Stimulated activated naive CD8-positive, alpha-beta T cell treated with anti-CD3 and anti-CD28 coated beads, Interleukin-15, Interleukin-2, amounts not matched to agents 100 ng/mL and 50 ng/mL, for 24 hours (primary cell): ENCODE measurements around the gene SLC38A5.
A peak's percentile ranks its signal among the peaks of the same experiment; 100 is the strongest.
"Not testable (repeated sequence)": the region's sequence is repeated elsewhere in the genome, so short reads cannot be mapped to it uniquely, and the experiment has no call there.

Experiments
- H3K27ac Mint-ChIP-seq: one replicate; pipeline ENCODE4 v1.8.0; 2021; ENCODE audit warnings: mild to moderate bottlenecking, mixed read lengths
- H3K27me3 Mint-ChIP-seq: one replicate; pipeline ENCODE4 v1.8.0; 2021; ENCODE audit warnings: mixed read lengths
- H3K36me3 Mint-ChIP-seq: one replicate; pipeline ENCODE4 v1.8.0; 2021; ENCODE audit warnings: low read depth, mixed read lengths
- H3K4me1 Mint-ChIP-seq: one replicate; pipeline ENCODE4 v1.8.0; 2021; ENCODE audit warnings: low read depth, mixed read lengths
- H3K4me3 Mint-ChIP-seq: one replicate; pipeline ENCODE4 v1.8.0; 2021; ENCODE audit warnings: mild to moderate bottlenecking, mixed read lengths
- H3K9me3 Mint-ChIP-seq: one replicate; pipeline ENCODE4 v1.8.0; 2021; ENCODE audit warnings: mixed read lengths

SLC38A5 gene

DNA sequence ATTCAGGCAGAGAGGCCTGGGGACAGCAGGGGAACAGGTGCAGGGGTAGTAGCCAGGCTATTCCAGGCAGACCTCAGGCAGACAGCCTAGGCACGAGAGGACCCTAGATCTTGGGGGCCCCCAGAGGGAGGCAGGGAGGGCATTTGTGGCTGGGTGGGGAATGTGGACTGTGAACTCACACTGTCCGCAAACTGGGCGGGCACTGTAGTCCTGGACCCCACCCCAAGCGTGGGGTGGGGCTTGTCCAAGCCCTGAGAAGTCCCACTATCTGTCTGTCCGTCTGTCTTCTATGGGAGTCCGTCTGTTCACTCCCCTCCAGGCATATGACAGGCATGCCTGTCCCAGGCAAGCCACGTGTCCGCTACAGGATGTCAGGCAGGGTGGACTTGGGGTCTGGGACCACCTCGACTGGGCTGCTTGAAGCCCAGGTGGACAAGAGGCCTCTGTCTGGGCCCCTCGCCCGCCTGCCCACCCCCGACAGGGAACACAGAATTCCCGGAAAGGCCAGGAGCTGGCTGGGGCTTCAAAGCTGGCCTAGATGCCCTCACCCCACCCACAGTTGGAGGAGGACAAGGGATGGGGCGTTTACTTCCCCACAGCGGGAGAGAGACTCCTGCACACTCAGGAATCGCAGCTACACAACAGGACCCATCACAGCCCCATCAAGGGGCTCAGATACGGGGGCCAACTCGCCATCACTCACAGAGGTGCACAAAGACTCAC, at the start of gene SLC38A5:
Gene SLC38A5 (minus strand): TSS at position 151 of the 723 bp plus-strand sequence. CDS start 2,336 bp downstream, outside the sequence.
- H3K27me3 Mint-ChIP-seq = no peaks in the 10 kb centered on the region
- no peaks in the 10 kb centered on the region for H3K9me3 Mint-ChIP-seq
- H3K4me1 Mint-ChIP-seq = peaks cover 27% of the 10 kb centered on the region
- peaks cover 18% of the 10 kb centered on the region for H3K36me3 Mint-ChIP-seq
- peak within 1 kb of the TSS; percentile 99 for H3K27ac Mint-ChIP-seq
- H3K4me3 Mint-ChIP-seq = peak within 1 kb of the TSS; percentile 96

DNA sequence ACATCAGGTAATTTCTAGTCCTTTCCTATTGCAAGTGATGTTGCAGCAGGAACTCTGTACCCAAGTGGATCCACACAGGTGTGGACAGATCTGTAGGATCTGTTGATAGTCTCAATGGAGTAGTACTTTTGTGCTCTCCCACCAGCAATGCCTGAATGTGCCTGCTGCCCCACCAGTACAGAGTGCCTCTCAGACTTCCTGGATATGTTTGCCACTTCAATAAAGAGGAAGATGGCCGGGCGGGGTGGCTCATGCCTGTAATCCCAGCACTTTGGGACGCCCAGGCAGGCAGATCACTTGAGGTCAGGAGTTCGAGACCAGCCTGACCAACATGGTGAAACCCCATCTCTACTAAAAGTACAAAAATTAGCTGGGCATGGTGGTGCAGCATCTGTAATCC, 49.4 kb upstream of the SLC38A5 start:
- peak overlapping the region; percentile 31 for H3K27ac Mint-ChIP-seq
- H3K9me3 Mint-ChIP-seq, H3K27me3 Mint-ChIP-seq, H3K4me3 Mint-ChIP-seq: not testable (repeated sequence)
- peaks cover 33% of the 10 kb centered on the region for H3K4me1 Mint-ChIP-seq
- H3K36me3 Mint-ChIP-seq = peaks cover 15% of the 10 kb centered on the region

DNA sequence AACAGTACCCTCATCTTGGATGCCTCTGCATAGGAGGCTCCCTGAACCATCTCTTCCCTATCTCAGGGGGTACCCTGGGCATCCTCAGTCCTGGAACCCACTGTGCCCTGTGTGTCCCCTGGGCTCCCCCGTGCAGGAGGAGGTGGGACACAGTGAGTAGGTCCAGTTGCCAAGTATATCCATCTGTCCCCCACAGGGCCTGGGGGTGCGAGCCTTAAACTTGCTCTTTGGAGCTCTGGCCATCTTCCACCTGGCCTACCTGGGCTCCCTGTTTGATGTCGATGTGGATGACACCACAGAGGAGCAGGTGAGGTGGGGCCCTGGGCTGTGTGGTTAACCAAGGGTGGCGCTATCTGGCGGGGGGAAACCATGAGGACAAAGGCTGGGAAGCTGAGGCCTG, 46.9 kb upstream of the SLC38A5 start:
- Mint-ChIP-seq H3K4me3 (no peak overlapping the region), H3K27me3 (no peaks in the 10 kb centered on the region), H3K4me1 (peaks cover 27% of the 10 kb centered on the region), H3K27ac (no peak overlapping the region), H3K9me3 (no peaks in the 10 kb centered on the region), H3K36me3 (peaks cover 10% of the 10 kb centered on the region)

DNA sequence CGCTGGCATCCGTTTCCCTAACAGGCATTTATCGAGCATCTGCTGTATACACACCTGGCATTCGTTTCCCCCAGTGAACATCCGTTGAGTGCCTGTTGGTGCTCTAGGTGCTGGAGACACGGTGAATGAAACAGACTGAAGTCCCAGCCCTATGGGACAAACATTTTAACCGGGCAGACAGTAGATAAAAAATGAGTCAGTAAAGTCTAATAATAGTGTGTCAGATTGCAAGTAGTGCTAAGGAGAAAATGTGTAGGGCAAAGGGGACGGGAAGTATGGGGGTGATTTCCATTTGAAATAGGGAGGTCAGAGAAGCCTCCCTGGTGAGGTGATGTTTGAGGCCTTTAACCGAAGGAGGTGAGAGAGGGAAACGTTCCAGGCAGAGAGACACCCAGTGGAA, 46.2 kb upstream of the SLC38A5 start:
- Mint-ChIP-seq H3K27ac (no peak overlapping the region), H3K4me1 (peaks cover 26% of the 10 kb centered on the region), H3K27me3 (no peaks in the 10 kb centered on the region), H3K4me3 (no peak overlapping the region), H3K9me3 (no peaks in the 10 kb centered on the region), H3K36me3 (peaks cover 10% of the 10 kb centered on the region)

DNA sequence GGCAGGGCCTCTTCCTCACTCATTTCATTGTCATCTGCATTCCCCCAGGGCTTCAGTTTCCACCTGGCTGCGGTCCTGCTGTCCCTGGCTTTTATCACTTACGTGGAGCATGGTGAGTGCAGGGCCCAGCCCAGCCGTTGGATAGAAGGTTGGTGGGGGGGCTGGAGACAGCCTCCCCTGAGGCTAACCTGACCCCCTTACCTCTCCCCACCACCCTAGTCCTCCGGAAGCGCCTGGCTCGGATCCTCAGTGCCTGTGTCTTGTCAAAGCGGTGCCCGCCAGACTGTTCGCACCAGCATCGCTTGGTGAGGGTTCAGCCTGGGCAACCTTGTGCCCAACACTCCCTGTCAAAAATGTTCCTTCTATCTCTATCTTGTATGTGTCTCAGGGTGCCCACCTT, 45.8 kb upstream of the SLC38A5 start:
- Mint-ChIP-seq H3K27me3 (no peaks in the 10 kb centered on the region), H3K4me1 (peaks cover 22% of the 10 kb centered on the region), H3K36me3 (peaks cover 8% of the 10 kb centered on the region), H3K27ac (no peak overlapping the region), H3K4me3 (no peak overlapping the region), H3K9me3 (no peaks in the 10 kb centered on the region)

DNA sequence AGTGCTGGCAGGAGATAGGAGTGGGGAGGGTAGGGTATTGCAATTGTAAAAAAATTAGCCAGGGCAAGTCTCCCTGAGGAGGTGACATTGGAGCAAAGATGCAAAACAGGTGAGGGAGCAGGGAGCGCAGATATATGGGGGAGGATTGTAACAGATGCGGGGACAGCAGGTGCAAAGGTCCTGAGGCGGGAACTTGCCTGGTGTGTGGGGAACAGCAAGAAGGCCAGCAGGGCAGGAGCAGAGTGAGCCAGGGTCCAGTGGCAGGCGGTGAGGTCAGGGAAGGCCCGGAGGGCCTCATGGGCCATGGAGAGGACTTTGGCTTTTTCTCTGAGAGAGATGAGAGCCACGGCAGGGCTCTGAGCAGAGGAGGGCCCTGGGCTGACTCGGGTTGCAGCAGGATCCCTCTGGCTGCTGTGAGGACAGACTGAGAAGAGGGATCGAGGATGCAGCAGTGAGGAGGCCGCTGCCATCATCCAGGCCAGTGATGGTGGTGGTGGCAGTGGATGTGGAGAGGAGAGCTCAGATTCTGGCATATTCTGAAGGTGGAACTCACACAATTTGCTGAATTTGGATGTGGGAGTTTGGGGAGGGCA, 44.9 kb upstream of the SLC38A5 start:
- H3K27ac Mint-ChIP-seq = no peak overlapping the region
- no peaks in the 10 kb centered on the region for H3K9me3 Mint-ChIP-seq
- H3K27me3 Mint-ChIP-seq = no peaks in the 10 kb centered on the region
- no peak overlapping the region for H3K4me3 Mint-ChIP-seq
- H3K4me1 Mint-ChIP-seq = peaks cover 20% of the 10 kb centered on the region
- peaks cover 6% of the 10 kb centered on the region for H3K36me3 Mint-ChIP-seq

DNA sequence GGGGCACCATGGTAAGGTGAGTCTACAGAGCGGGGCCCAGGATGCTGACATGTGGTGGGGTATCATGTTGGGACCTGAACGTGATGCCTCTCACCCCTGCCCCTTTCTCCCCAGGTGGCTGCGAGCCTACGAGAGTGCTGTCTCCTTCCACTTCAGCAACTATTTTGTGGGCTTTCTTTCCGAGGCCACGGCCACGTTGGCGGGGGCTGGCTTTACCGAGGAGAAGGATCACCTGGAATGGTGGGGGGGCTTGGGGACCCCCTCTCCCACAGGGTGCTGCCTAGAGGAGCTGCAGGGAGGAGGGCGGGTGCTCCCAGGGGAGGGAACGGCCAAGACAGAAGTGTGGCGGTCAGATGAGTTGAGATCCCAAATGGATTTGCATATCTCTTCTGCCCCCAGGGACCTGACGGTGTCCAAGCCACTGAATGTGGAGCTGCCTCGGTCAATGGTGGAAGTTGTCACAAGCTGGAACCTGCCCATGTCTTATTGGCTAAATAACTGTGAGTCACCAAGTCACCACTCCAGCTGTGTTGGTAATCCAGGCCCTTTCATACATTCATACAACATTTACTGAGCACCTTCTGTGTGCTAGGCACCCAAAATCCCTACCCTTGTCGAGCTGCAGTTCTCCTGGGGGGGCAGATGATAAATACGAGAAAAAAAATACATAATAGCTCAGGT, 44.2 kb upstream of the SLC38A5 start:
- Mint-ChIP-seq H3K4me1 (peaks cover 20% of the 10 kb centered on the region), H3K4me3 (no peak overlapping the region), H3K9me3 (no peaks in the 10 kb centered on the region), H3K27ac (peak overlapping the region; percentile 21), H3K36me3 (peaks cover 6% of the 10 kb centered on the region), H3K27me3 (no peaks in the 10 kb centered on the region)

DNA sequence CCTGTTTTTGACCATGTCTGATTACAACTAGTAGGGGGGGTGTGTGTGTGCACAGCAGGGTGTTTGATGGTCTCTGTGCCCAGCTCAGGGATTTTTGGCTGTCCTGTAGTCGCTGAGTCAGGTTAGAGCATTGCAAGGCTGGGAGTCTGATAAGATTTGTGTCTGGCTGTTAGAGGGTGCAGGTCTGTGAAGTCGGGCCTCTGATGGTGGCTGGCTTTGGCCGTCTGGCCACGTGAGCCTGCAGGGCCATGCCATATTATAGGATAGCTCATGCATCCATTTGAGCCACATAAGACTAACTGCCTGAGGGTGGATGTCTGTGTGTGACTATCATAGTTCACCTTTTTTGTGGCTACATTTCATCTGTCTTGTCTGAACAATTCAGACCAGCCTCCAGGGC, 43.6 kb upstream of the SLC38A5 start:
- no peak overlapping the region for H3K4me3 Mint-ChIP-seq
- H3K4me1 Mint-ChIP-seq = peaks cover 19% of the 10 kb centered on the region
- no peaks in the 10 kb centered on the region for H3K9me3 Mint-ChIP-seq
- no peaks in the 10 kb centered on the region for H3K27me3 Mint-ChIP-seq
- peaks cover 6% of the 10 kb centered on the region for H3K36me3 Mint-ChIP-seq
- peak overlapping the region; percentile 21 for H3K27ac Mint-ChIP-seq

DNA sequence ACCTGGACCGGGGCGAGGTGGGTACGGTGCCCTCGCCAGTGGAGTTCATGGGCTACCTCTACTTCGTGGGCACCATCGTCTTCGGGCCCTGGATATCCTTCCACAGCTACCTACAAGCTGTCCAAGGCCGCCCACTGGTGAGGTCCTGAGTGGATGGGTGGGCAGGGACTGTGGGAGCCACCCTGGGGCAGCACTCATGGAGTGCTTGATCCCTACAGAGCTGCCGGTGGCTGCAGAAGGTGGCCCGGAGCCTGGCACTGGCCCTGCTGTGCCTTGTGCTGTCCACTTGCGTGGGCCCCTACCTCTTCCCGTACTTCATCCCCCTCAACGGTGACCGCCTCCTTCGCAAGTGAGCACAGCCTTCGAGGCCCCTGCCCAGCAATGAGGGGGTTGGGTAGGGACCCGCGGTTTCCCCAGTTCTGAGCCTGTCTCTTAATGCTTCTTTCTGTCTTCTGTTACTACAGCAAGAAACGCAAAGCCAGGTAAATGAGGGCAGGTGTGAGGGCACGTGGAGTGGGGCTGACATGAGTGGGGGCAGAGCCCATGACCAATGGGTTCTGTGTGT, 42.4 kb upstream of the SLC38A5 start:
- Mint-ChIP-seq H3K27me3 (no peaks in the 10 kb centered on the region), H3K4me3 (no peak overlapping the region), H3K27ac (no peak overlapping the region), H3K4me1 (peaks cover 19% of the 10 kb centered on the region), H3K36me3 (peaks cover 6% of the 10 kb centered on the region), H3K9me3 (no peaks in the 10 kb centered on the region)

DNA sequence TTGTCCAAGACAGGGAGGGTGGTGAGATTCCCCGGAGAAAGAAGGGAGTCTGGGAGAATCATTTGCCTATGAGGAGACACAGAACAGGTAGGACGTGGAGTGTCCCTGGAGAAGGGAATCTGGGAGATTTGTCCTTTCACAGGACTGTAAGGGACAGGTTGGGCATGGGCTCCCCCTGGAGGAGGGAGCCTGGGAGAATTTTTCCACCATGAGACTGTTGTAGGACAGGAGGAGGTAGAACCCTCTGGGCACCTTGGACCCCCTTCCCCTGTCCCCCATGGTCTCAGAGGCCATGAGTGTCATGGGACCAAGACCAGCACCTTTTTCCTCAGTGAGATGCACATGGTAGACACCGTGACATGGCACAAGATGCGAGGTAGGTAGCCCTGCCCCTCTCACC, 41.5 kb upstream of the SLC38A5 start:
- Mint-ChIP-seq H3K4me1 (peaks cover 15% of the 10 kb centered on the region), H3K4me3 (no peak overlapping the region), H3K27me3 (no peaks in the 10 kb centered on the region), H3K9me3 (no peaks in the 10 kb centered on the region), H3K36me3 (peaks cover 6% of the 10 kb centered on the region), H3K27ac (no peak overlapping the region)

DNA sequence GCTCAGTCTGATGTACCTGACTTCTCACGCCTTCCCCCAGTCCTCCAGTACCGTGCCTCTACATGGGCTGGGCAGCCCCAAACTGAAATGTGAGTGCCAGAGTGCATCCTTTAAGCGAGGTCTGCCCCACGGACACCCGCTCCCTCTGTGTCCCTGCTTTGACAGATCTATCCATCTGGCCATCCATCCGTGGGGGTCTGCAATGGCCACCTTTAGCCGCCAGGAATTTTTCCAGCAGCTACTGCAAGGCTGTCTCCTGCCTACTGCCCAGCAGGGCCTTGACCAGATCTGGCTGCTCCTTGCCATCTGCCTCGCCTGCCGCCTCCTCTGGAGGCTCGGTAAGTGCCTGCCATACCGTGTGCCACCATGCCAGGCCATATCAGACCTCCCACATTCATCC, 39.6 kb upstream of the SLC38A5 start:
- peaks cover 15% of the 10 kb centered on the region for H3K4me1 Mint-ChIP-seq
- peak overlapping the region; percentile 91 for H3K4me3 Mint-ChIP-seq
- H3K27me3 Mint-ChIP-seq = no peaks in the 10 kb centered on the region
- peak overlapping the region; percentile 91 for H3K27ac Mint-ChIP-seq
- no peaks in the 10 kb centered on the region for H3K36me3 Mint-ChIP-seq
- H3K9me3 Mint-ChIP-seq = no peaks in the 10 kb centered on the region

DNA sequence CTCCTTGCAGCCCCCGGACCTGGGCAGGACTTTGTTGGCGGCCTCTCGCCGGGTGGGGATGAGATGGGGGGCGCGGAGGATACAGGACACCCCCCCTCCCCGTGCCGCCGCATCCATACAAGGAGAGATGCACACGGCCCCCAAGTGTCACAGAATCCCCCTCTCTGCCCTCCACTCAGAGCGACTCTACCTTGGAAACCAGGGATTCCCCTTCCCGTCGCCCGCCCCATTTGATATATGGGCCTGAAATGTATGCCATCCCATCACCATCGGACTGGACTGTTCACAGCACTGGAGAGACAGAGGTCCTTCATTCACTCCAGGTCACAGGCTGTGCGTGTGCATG, 39.2 kb upstream of the SLC38A5 start:
- Mint-ChIP-seq H3K9me3 (no peaks in the 10 kb centered on the region), H3K4me1 (peaks cover 15% of the 10 kb centered on the region), H3K27ac (peak overlapping the region; percentile 91), H3K4me3 (peak overlapping the region; percentile 91), H3K36me3 (no peaks in the 10 kb centered on the region), H3K27me3 (no peaks in the 10 kb centered on the region)

DNA sequence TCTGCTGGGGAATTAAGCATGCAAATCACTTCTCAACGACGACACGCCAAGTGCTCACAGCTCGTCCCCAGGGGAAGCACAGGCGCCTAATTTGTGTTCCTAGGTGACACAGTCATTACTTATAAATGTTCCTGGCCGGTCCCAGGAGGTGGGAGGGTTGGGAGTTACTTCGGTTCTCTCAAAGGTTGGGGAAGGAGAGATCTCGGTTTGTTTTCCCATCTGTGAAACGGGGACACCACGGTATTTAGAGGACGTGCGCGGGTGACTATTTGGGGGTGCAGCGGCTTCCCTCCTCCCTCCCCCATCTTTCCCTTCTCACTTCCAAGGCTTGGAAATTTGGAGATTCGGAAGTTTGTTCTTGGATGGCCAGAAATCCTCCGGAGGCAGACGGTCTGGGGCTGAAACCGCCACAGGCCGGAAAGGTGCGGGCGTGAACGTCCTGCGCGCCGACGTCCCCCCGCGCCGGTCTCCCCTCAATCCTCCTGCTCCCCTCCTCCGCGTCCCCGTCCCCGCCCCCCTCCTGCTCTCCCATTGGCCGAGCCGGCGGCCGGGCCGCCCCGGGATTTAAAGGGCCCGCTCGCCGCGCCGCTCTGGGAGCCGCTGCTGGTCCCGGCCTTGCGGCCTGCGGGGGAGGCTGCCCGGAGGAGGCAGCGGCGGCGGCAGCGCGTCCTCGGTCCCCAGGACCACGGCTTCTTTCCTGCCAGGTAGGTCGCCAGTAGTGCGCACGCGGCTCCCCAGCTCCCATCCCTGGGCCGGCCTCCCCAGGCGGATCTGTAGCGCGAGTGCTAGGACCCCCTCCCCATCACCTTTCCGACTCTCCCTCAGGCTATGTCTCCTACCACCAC, 38.6 kb upstream of the SLC38A5 start, which contains the start of gene PORCN:
Gene PORCN (plus strand): TSS at position 593 of the 845 bp plus-strand sequence. CDS start 829 bp downstream, outside the sequence.
- no peaks in the 10 kb centered on the region for H3K36me3 Mint-ChIP-seq
- H3K27ac Mint-ChIP-seq = peak within 1 kb of the TSS; percentile 91

DNA sequence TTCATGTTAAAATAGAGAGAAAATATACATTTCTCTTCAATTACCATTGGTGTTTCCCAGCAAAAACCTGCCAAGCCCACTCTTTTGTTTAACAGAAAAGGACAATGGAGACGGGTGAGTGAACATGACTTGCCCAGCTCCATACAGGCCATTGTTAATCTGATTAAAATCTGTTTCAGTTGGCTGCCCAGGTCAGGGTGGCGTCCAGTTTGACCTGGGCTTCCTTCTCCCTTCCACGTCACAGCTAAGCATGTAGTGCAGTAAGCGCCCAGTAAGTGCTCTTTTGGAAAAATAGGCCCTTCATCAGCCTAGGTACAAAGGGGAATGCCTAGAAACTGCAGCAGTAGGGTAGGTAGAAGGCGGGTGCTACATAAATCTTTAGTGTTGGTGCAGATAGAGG, 37.2 kb upstream of the SLC38A5 start:
- Mint-ChIP-seq H3K4me1 (peaks cover 15% of the 10 kb centered on the region), H3K27me3 (no peaks in the 10 kb centered on the region), H3K4me3 (peak overlapping the region; percentile 32)

More for the DNA sequence above, 38.6 kb upstream of the SLC38A5 start, which contains the start of gene PORCN:
- H3K9me3 Mint-ChIP-seq = no peaks in the 10 kb centered on the region
- peak within 1 kb of the TSS; percentile 91 for H3K4me3 Mint-ChIP-seq
- H3K27me3 Mint-ChIP-seq = no peaks in the 10 kb centered on the region
- peaks cover 15% of the 10 kb centered on the region for H3K4me1 Mint-ChIP-seq

More for the DNA sequence above, 37.2 kb upstream of the SLC38A5 start:
- Mint-ChIP-seq H3K36me3 (no peaks in the 10 kb centered on the region), H3K9me3 (no peaks in the 10 kb centered on the region), H3K27ac (no peak overlapping the region)
